GM12865 (cell line): ENCODE data around the gene HES7.

Experiments used
- DNase-seq: peaks from one replicate; pipeline ENCODE4 v3.0.0; 2010; ENCODE audit warnings: low read depth
- H3K4me3 ChIP-seq: 2 replicates; pipeline ENCODE4 v1.5.1; 2011; ENCODE audit warnings: mild to moderate bottlenecking, low read depth, low read length, control low read depth
- TF ChIP-seq, protein P1 (sequence below): IDR thresholded peaks from 2 replicates; pipeline ENCODE4 v1.5.1; 2011; ENCODE audit warnings: low read length, control low read depth, low read depth, inconsistent platforms; ENCODE audit not compliant: insufficient read depth; ENCODE audit errors: missing control alignments

The HES7 gene

DNA sequence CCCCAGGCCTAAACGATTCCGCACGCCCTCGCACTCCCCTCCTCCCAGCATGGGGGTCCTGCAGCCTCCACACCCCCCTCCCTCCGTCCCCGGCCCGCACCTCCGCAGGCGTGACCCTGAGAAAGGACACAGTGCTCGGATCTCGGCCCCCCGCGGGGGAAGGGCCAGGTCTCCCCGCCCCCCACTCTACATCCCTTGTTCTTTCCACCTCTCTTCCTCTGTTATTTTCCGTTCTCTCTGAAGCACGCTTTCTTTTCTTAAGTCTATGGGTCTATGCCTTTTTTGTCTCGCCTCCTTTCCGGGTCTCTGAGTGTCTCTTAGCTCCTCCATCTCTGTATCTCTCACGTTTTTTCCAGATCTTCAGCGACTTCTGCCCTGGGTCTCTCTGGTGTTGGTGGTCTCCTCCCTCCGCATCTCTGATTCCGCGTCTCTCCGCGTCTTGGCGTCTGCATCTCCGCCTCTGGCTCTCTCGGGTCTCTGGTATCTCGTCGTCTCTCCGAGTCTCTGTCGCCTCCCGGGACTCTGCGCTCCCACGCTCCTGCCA lies 2.1 kb upstream of the HES7 start:
- TF ChIP-seq, protein P1, sequence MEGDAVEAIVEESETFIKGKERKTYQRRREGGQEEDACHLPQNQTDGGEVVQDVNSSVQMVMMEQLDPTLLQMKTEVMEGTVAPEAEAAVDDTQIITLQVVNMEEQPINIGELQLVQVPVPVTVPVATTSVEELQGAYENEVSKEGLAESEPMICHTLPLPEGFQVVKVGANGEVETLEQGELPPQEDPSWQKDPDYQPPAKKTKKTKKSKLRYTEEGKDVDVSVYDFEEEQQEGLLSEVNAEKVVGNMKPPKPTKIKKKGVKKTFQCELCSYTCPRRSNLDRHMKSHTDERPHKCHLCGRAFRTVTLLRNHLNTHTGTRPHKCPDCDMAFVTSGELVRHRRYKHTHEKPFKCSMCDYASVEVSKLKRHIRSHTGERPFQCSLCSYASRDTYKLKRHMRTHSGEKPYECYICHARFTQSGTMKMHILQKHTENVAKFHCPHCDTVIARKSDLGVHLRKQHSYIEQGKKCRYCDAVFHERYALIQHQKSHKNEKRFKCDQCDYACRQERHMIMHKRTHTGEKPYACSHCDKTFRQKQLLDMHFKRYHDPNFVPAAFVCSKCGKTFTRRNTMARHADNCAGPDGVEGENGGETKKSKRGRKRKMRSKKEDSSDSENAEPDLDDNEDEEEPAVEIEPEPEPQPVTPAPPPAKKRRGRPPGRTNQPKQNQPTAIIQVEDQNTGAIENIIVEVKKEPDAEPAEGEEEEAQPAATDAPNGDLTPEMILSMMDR: no peak
- DNase-seq: no peak

GRCh38 chr17:8125154-8125946 lies 1.4 kb upstream of the HES7 start:
- H3K4me3 ChIP-seq: peak overlapping the region; percentile 77
- TF ChIP-seq, protein P1: no peak
- DNase-seq: peak; percentile 88

More for the DNA sequence above, 2.1 kb upstream of the HES7 start:
- peak overlapping the region; percentile 77 for H3K4me3 ChIP-seq

DNA sequence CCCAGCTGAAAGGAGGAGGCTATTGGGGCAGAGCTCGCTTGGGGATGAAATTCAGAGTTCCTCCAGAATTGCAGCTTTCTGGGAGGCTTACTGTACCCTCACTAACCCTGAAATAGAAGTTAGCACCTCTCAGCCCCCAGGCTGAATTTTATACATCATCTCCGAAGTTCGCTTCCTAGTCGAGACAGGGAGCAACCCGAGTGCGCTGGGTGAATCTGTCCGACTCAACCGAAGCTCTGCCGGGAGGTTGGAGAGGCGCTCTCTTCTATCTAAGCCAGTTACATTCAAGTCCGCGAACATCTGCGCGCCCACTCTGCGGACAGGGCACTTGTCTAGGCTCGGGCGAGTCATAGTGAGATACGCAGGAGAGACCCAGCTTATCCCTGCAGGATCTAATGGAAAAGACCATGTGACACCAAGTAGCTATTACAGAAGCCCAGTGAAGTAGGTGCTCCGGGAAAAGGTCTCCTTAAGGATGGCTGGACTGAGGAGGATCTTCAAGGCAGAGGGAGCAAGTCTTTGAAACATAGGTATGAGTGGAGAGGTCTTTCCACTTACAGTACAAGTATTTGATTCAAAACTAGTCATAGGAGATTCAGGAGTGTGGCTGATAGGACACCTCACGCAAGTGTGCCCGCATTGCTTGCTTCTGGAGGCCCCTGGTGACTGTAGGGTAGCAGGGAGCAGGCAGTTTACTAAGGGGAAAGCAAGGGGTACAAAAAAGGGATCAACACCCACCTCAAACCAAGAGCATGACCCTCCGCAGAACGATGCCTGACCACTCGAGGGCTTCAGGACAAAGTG lies 646 bp upstream of the HES7 start:
- H3K4me3 ChIP-seq: peak overlapping the region; percentile 77
- DNase-seq: peak; percentile 42
- TF ChIP-seq, protein P1: no peak

GRCh38 chr17:8122924-8123694 lies 797 bp downstream of the HES7 start:
- peak overlapping the region; percentile 77 for H3K4me3 ChIP-seq
- TF ChIP-seq, protein P1: no peak
- DNase-seq: peak; percentile 64

GRCh38 chr17:8122422-8122923 lies 1.4 kb downstream of the HES7 start:
- TF ChIP-seq, protein P1: no peak
- DNase-seq: peak; percentile 18
- peak overlapping the region; percentile 77 for H3K4me3 ChIP-seq
